ENCODE results near the gene NKAIN4. TPM values are rescaled to one million over a fixed set of nuclear protein-coding genes. Genes with fewer than 3 reads are reported as not detected.

Gene NKAIN4
- total RNA-seq, 1 donor from 2014 or later: 0.60 TPM

GRCh38 chr20:63196768-63197470, 57.3 kb downstream of the NKAIN4 start:
- H3K4me3 Mint-ChIP-seq (ENCODE audit: low read depth): no peak overlapping the region
- no peaks in the 10 kb centered on the region for H3K9me3 Mint-ChIP-seq (ENCODE audit: low read depth)
- TF ChIP-seq CTCF (IDR thresholded peaks at IDR 0.05; ENCODE audit: unreplicated experiment): no peak
- peaks cover 24% of the 10 kb centered on the region for H3K36me3 Mint-ChIP-seq (ENCODE audit: insufficient read depth)
- DNase-seq (ENCODE audit: low spot score, unreplicated experiment): no peak
- peaks cover 43% of the 10 kb centered on the region for H3K4me1 Mint-ChIP-seq (ENCODE audit: low read depth)
- peak overlapping the region; percentile 91 for H3K27ac Mint-ChIP-seq
- H3K27me3 Mint-ChIP-seq: no peaks in the 10 kb centered on the region

- Mint-ChIP-seq H3K36me3 (ENCODE audit: insufficient read depth) (peaks cover 20% of the 10 kb centered on the region), H3K27ac (peak overlapping the region; percentile 71), H3K9me3 (ENCODE audit: low read depth) (no peaks in the 10 kb centered on the region), H3K27me3 (no peaks in the 10 kb centered on the region), H3K4me3 (ENCODE audit: low read depth) (no peak overlapping the region), H3K4me1 (ENCODE audit: low read depth) (peaks cover 43% of the 10 kb centered on the region)
- TF ChIP-seq CTCF (IDR thresholded peaks at IDR 0.05; ENCODE audit: unreplicated experiment): no peak
- no peak for DNase-seq (ENCODE audit: low spot score, unreplicated experiment)
Observed at GRCh38 chr20:63194797-63195173, 59.5 kb downstream of the NKAIN4 start.

- H3K27ac Mint-ChIP-seq: no peak overlapping the region
- DNase-seq (ENCODE audit: low spot score, unreplicated experiment): no peak
- TF ChIP-seq CTCF (IDR thresholded peaks at IDR 0.05; ENCODE audit: unreplicated experiment): no peak
- peaks cover 20% of the 10 kb centered on the region for H3K36me3 Mint-ChIP-seq (ENCODE audit: insufficient read depth)
- no peaks in the 10 kb centered on the region for H3K27me3 Mint-ChIP-seq
- H3K4me1 Mint-ChIP-seq (ENCODE audit: low read depth): peaks cover 38% of the 10 kb centered on the region
- H3K4me3 Mint-ChIP-seq (ENCODE audit: low read depth): no peak overlapping the region
- H3K9me3 Mint-ChIP-seq (ENCODE audit: low read depth): no peaks in the 10 kb centered on the region
Observed at GRCh38 chr20:63194007-63194796, 60.1 kb downstream of the NKAIN4 start.

- H3K4me3 Mint-ChIP-seq (ENCODE audit: low read depth): no peak overlapping the region
- no peaks in the 10 kb centered on the region for H3K27me3 Mint-ChIP-seq
- no peak for DNase-seq (ENCODE audit: low spot score, unreplicated experiment)
- H3K27ac Mint-ChIP-seq: no peak overlapping the region
- no peaks in the 10 kb centered on the region for H3K9me3 Mint-ChIP-seq (ENCODE audit: low read depth)
- peaks cover 19% of the 10 kb centered on the region for H3K36me3 Mint-ChIP-seq (ENCODE audit: insufficient read depth)
- H3K4me1 Mint-ChIP-seq (ENCODE audit: low read depth): peaks cover 23% of the 10 kb centered on the region
- TF ChIP-seq CTCF (IDR thresholded peaks at IDR 0.05; ENCODE audit: unreplicated experiment): no peak
Observed at GRCh38 chr20:63192721-63193120, 61.5 kb downstream of the NKAIN4 start.

GRCh38 chr20:63191400-63191799, 62.9 kb downstream of the NKAIN4 start:
- peaks cover 13% of the 10 kb centered on the region for H3K36me3 Mint-ChIP-seq (ENCODE audit: insufficient read depth)
- no peak for DNase-seq (ENCODE audit: low spot score, unreplicated experiment)
- no peak overlapping the region for H3K4me3 Mint-ChIP-seq (ENCODE audit: low read depth)
- H3K4me1 Mint-ChIP-seq (ENCODE audit: low read depth): peaks cover 11% of the 10 kb centered on the region
- no peak for TF ChIP-seq CTCF (IDR thresholded peaks at IDR 0.05; ENCODE audit: unreplicated experiment)
- no peaks in the 10 kb centered on the region for H3K27me3 Mint-ChIP-seq
- no peaks in the 10 kb centered on the region for H3K9me3 Mint-ChIP-seq (ENCODE audit: low read depth)
- no peak overlapping the region for H3K27ac Mint-ChIP-seq

All from progenitor cell of endocrine pancreas (in vitro differentiated cells).